Parathyroid adenoma (tissue), 2 donors: ENCODE results near the gene WNT5A.

ENCODE experiments used
- H2AFZ ChIP-seq: fragments of 300-600 bp; sonication (generic); one replicate; pipeline ENCODE4 v1.7.0; 2017; ENCODE audit warnings: antibody characterized with exemption, mild to moderate bottlenecking
- H3K27ac ChIP-seq: fragments of 300-600 bp; sonication (generic); one replicate; pipeline ENCODE4 v1.7.0; 2017
- H3K27me3 ChIP-seq: fragments of 300-600 bp; sonication (generic); one replicate; pipeline ENCODE4 v1.7.0; 2017; ENCODE audit warnings: low read length; ENCODE audit not compliant: control insufficient read depth, insufficient read depth
- H3K36me3 ChIP-seq: fragments of 300-600 bp; sonication (generic); one replicate; pipeline ENCODE4 v1.7.0; 2017; ENCODE audit warnings: low read length; ENCODE audit not compliant: control insufficient read depth, insufficient read depth
- H3K4me1 ChIP-seq: fragments of 300-600 bp; sonication (generic); one replicate; pipeline ENCODE4 v1.7.0; 2017; ENCODE audit warnings: control low read depth
- H3K4me2 ChIP-seq: fragments of 300-600 bp; sonication (generic); one replicate; pipeline ENCODE4 v1.7.0; 2017; ENCODE audit warnings: low read length
- H3K4me3 ChIP-seq: fragments of 300-600 bp; sonication (generic); one replicate; pipeline ENCODE4 v1.7.0; 2017; ENCODE audit warnings: low read depth, low read length
- H3K79me2 ChIP-seq: fragments of 300-600 bp; sonication (generic); one replicate; pipeline ENCODE4 v1.7.0; 2017; ENCODE audit warnings: control low read depth
- H3K9ac ChIP-seq: fragments of 300-600 bp; sonication (generic); one replicate; pipeline ENCODE4 v1.7.0; 2017; ENCODE audit warnings: mild to moderate bottlenecking
- H3K9me3 ChIP-seq: fragments of 300-600 bp; sonication (generic); one replicate; pipeline ENCODE4 v1.7.0; 2017; ENCODE audit warnings: low read length; ENCODE audit not compliant: control insufficient read depth
- CTCF ChIP-seq: fragments of 300-600 bp; sonication (generic); IDR thresholded peaks from one replicate; pipeline ENCODE4 v1.7.0; 2017; ENCODE audit warnings: antibody characterized with exemption, mild to moderate bottlenecking
- donor health status: primary hyperparathyroidism.

WNT5A gene

GRCh38 chr3:55431041-55431440 is 56.1 kb downstream of the WNT5A start:
- no peaks in the 10 kb centered on the region for H3K27me3 ChIP-seq
- no peak overlapping the region for H3K9ac ChIP-seq
- H3K4me3 ChIP-seq, result no peak overlapping the region
- no peaks in the 10 kb centered on the region for H3K79me2 ChIP-seq
- no peak overlapping the region for H3K27ac ChIP-seq
- H3K9me3 ChIP-seq, result no peaks in the 10 kb centered on the region
- no peak overlapping the region for H3K4me2 ChIP-seq
- H3K4me1 ChIP-seq, result no peaks in the 10 kb centered on the region
- no peaks in the 10 kb centered on the region for H3K36me3 ChIP-seq
- TF ChIP-seq CTCF, result no peak
- H2AFZ ChIP-seq, result no peak overlapping the region

- H3K4me3 ChIP-seq, result no peak overlapping the region
Observed at GRCh38 chr3:55427739-55428138, 59.4 kb downstream of the WNT5A start.

GRCh38 chr3:55426486-55426885 is 60.6 kb downstream of the WNT5A start:
- H3K4me1 ChIP-seq, result no peaks in the 10 kb centered on the region
- no peak overlapping the region for H3K9ac ChIP-seq
- H3K36me3 ChIP-seq, result no peaks in the 10 kb centered on the region
- no peak overlapping the region for H3K4me2 ChIP-seq
- H3K9me3 ChIP-seq, result no peaks in the 10 kb centered on the region
- H3K27ac ChIP-seq, result no peak overlapping the region
- H3K4me3 ChIP-seq, result no peak overlapping the region
- H3K79me2 ChIP-seq, result no peaks in the 10 kb centered on the region
- no peak overlapping the region for H2AFZ ChIP-seq
- no peaks in the 10 kb centered on the region for H3K27me3 ChIP-seq
- no peak for TF ChIP-seq CTCF

More at GRCh38 chr3:55427739-55428138, 59.4 kb downstream of the WNT5A start:
- H3K9me3 ChIP-seq, result no peaks in the 10 kb centered on the region
- H2AFZ ChIP-seq, result no peak overlapping the region
- no peaks in the 10 kb centered on the region for H3K27me3 ChIP-seq
- H3K9ac ChIP-seq, result no peak overlapping the region
- no peak for TF ChIP-seq CTCF
- no peaks in the 10 kb centered on the region for H3K36me3 ChIP-seq
- no peaks in the 10 kb centered on the region for H3K79me2 ChIP-seq
- H3K4me2 ChIP-seq, result no peak overlapping the region
- no peak overlapping the region for H3K27ac ChIP-seq
- no peaks in the 10 kb centered on the region for H3K4me1 ChIP-seq

- Histone ChIP-seq H3K9me3 (no peaks in the 10 kb centered on the region), H3K4me1 (no peaks in the 10 kb centered on the region), H3K27ac (no peak overlapping the region), H3K36me3 (no peaks in the 10 kb centered on the region), H3K79me2 (no peaks in the 10 kb centered on the region), H3K4me2 (no peak overlapping the region), H3K9ac (no peak overlapping the region), H2AFZ (no peak overlapping the region), H3K4me3 (no peak overlapping the region), H3K27me3 (no peaks in the 10 kb centered on the region)
- no peak for TF ChIP-seq CTCF
Observed at GRCh38 chr3:55423782-55424181, 63.3 kb downstream of the WNT5A start.

GRCh38 chr3:55417211-55417610 is 69.9 kb downstream of the WNT5A start:
- Histone ChIP-seq H3K9ac (no peak overlapping the region), H3K79me2 (no peaks in the 10 kb centered on the region), H3K27ac (no peak overlapping the region), H3K4me2 (no peak overlapping the region), H3K27me3 (no peaks in the 10 kb centered on the region), H3K4me1 (no peaks in the 10 kb centered on the region), H2AFZ (no peak overlapping the region), H3K9me3 (no peaks in the 10 kb centered on the region), H3K36me3 (no peaks in the 10 kb centered on the region), H3K4me3 (no peak overlapping the region)
- no peak for TF ChIP-seq CTCF
